HEK293 (cell line): ENCODE results near the gene B3GNT3.
A peak's percentile ranks its signal among the peaks of the same experiment; 100 is the strongest.

Experiments
- BCL11A ChIP-seq: fragments of 450-650 bp; formaldehyde crosslinking; IDR thresholded peaks from 2 replicates; pipeline ENCODE4 v1.5.1; 2016; ENCODE audit warnings: low read depth, missing biosample characterization, missing genetic modification characterization
- BCL11B ChIP-seq: fragments of 450-650 bp; formaldehyde crosslinking; IDR thresholded peaks from 2 replicates; pipeline ENCODE4 v1.5.1; 2016; ENCODE audit warnings: low read depth, missing biosample characterization, missing genetic modification characterization
- HOXC10 ChIP-seq: sonication (generic); formaldehyde crosslinking; IDR thresholded peaks from 2 replicates; pipeline ENCODE4 v1.8.1; 2023; ENCODE audit warnings: mild to moderate bottlenecking, missing genetic modification reagents
- SP7 ChIP-seq: fragments of 450-650 bp; formaldehyde crosslinking; IDR thresholded peaks from 2 replicates; pipeline ENCODE4 v1.5.1; 2016; ENCODE audit warnings: missing biosample characterization, missing genetic modification characterization
- ZBTB17 ChIP-seq: fragments of 450-650 bp; formaldehyde crosslinking; IDR thresholded peaks from 2 replicates; pipeline ENCODE4 v1.5.1; 2016; ENCODE audit warnings: missing biosample characterization, missing genetic modification characterization
- ZBTB48 ChIP-seq: fragments of 450-650 bp; formaldehyde crosslinking; IDR thresholded peaks from 2 replicates; pipeline ENCODE4 v1.5.1; 2016; ENCODE audit warnings: missing biosample characterization, missing genetic modification characterization
- ZNF132 ChIP-seq: fragments of 450-650 bp; formaldehyde crosslinking; IDR thresholded peaks from 2 replicates; pipeline ENCODE4 v1.5.1; 2017; ENCODE audit warnings: missing biosample characterization, missing genetic modification characterization, borderline replicate concordance
- ZNF174 ChIP-seq: fragments of 450-650 bp; formaldehyde crosslinking; IDR thresholded peaks from 2 replicates; pipeline ENCODE4 v1.5.0; 2017; ENCODE audit warnings: missing biosample characterization, mild to moderate bottlenecking, missing genetic modification characterization
- ZNF2 ChIP-seq: fragments of 450-650 bp; formaldehyde crosslinking; IDR thresholded peaks from 2 replicates; pipeline ENCODE4 v1.5.1; 2016; ENCODE audit warnings: missing biosample characterization, missing genetic modification characterization
- ZNF223 ChIP-seq: fragments of 450-650 bp; formaldehyde crosslinking; IDR thresholded peaks from 2 replicates; pipeline ENCODE4 v1.5.1; 2016; ENCODE audit warnings: missing biosample characterization, missing genetic modification characterization
- ZNF248 ChIP-seq: fragments of 450-650 bp; formaldehyde crosslinking; IDR thresholded peaks from 2 replicates; pipeline ENCODE4 v1.5.1; 2017; ENCODE audit warnings: missing biosample characterization, missing genetic modification characterization
- ZNF280C ChIP-seq: fragments of 450-650 bp; formaldehyde crosslinking; IDR thresholded peaks from 2 replicates; pipeline ENCODE4 v1.5.1; 2016; ENCODE audit warnings: missing biosample characterization, missing genetic modification characterization
- ZNF311 ChIP-seq: fragments of 450-650 bp; formaldehyde crosslinking; IDR thresholded peaks from 2 replicates; pipeline ENCODE4 v1.5.1; 2017; ENCODE audit warnings: missing biosample characterization, missing genetic modification characterization, borderline replicate concordance
- ZNF335 ChIP-seq: fragments of 450-650 bp; formaldehyde crosslinking; conservative IDR thresholded peaks from 2 replicates; pipeline ENCODE4 v1.5.1; 2016; ENCODE audit warnings: missing biosample characterization, missing genetic modification characterization
- ZNF341 ChIP-seq: fragments of 450-650 bp; formaldehyde crosslinking; IDR thresholded peaks from 2 replicates; pipeline ENCODE4; 2016; ENCODE audit warnings: low read depth, missing biosample characterization, missing genetic modification characterization
- ZNF529 ChIP-seq: fragments of 450-650 bp; formaldehyde crosslinking; IDR thresholded peaks from 2 replicates; pipeline ENCODE4 v1.5.1; 2017; ENCODE audit warnings: missing genetic modification characterization, missing biosample characterization; ENCODE audit not compliant: insufficient replicate concordance
- ZNF621 ChIP-seq: fragments of 450-650 bp; formaldehyde crosslinking; IDR thresholded peaks from 2 replicates; pipeline ENCODE4 v1.5.1; 2017; ENCODE audit warnings: missing biosample characterization, missing genetic modification characterization
- ZNF623 ChIP-seq: fragments of 450-650 bp; formaldehyde crosslinking; IDR thresholded peaks from 2 replicates; pipeline ENCODE4 v1.5.1; 2016; ENCODE audit warnings: missing biosample characterization, missing genetic modification characterization
- ZNF654 ChIP-seq: fragments of 450-650 bp; formaldehyde crosslinking; IDR thresholded peaks from 2 replicates; pipeline ENCODE4 v1.5.1; 2016; ENCODE audit warnings: low read depth, missing biosample characterization, missing genetic modification characterization
- ZNF701 ChIP-seq: fragments of 450-650 bp; formaldehyde crosslinking; IDR thresholded peaks from 2 replicates; pipeline ENCODE4 v1.5.1; 2016; ENCODE audit warnings: missing biosample characterization, missing genetic modification characterization
- ZSCAN16 ChIP-seq: fragments of 450-650 bp; formaldehyde crosslinking; IDR thresholded peaks from 2 replicates; pipeline ENCODE4 v1.5.1; 2016; ENCODE audit warnings: missing biosample characterization, missing genetic modification characterization
- TF ChIP-seq, protein P1 (sequence below): fragments of 450-650 bp; formaldehyde crosslinking; IDR thresholded peaks from 2 replicates; pipeline ENCODE4 v1.5.1; 2017; ENCODE audit warnings: missing biosample characterization, missing genetic modification characterization
- TF ChIP-seq, protein P2 (sequence below): fragments of 450-650 bp; formaldehyde crosslinking; conservative IDR thresholded peaks from 2 replicates; pipeline ENCODE4 v1.5.1; 2016; ENCODE audit warnings: low read depth, missing biosample characterization, missing genetic modification characterization
- TF ChIP-seq, protein P3 (sequence below): fragments of 450-650 bp; formaldehyde crosslinking; IDR thresholded peaks from 2 replicates; pipeline ENCODE4 v1.5.1; 2016; ENCODE audit warnings: missing biosample characterization, missing genetic modification characterization
- TF ChIP-seq, protein P4 (sequence below): fragments of 450-650 bp; formaldehyde crosslinking; IDR thresholded peaks from 2 replicates; pipeline ENCODE4 v1.5.1; 2017; ENCODE audit warnings: missing biosample characterization, missing genetic modification characterization
- TF ChIP-seq, protein P5 (sequence below): fragments of 450-650 bp; formaldehyde crosslinking; IDR thresholded peaks from 2 replicates; pipeline ENCODE4 v1.5.1; 2016; ENCODE audit warnings: missing biosample characterization, missing genetic modification characterization

Gene B3GNT3

DNA sequence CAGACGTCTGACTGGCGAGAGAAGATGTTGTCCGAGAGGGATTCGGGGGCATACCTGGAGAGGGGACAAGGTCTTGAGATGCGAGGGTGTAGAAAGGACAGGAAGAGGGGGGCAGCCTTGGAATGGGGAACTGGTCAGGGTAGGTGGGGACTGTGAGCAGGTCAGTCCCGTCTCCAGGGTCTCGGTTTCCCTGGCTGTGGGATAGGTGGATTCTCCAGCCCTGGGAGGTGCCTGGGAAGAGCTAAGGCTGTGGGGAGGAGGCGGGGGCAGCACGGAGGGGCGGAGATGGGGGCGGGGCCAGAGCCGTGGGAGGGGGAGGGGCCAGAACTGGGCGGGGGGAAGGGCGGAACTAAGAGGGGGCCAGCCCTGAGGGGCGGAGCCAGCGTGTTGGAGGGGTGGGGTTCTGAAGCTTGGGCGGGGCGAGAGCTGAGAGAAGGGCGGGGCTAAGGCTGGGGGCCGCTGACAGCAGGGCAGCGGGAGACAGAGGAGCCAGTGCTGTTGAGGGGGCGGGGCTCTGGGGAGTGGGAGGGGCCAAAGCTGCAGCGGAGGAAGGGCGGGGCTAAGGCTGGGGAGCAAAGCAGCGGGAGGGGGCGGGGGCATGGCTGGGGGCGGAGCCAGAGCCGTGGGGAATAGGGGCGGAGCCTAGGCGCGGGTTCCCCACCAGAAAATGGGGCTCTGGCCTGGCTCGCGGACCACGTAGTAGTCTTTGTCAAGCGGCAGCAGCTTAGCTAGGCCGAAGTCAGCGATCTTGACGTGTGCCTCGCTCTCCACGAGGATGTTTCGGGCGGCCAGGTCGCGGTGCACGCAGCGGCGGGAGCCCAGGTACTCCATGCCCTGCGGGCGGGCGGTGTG is 35.9 kb downstream of the B3GNT3 start (continued):
- TF ChIP-seq ZNF623 (tag by site-specific recombination) (no peak), ZNF223 (tag by site-specific recombination) (no peak), ZNF621 (no peak), ZNF248 (tag by site-specific recombination) (no peak), HOXC10 (no peak), BCL11A (tag by site-specific recombination) (no peak; the same call in 1 of the 2 replicates), ZNF341 (tag by site-specific recombination) (peak; percentile 97), BCL11B (tag by site-specific recombination) (no peak), ZBTB48 (peak; percentile 73; the same call in 1 of the 2 replicates), ZNF529 (tag by site-specific recombination) (no peak), ZSCAN16 (tag by site-specific recombination) (no peak), ZNF280C (tag by site-specific recombination) (no peak), ZNF335 (tag by site-specific recombination) (peak; percentile 13; the same call in 1 of the 2 replicates), ZNF654 (tag by site-specific recombination) (no peak), ZNF2 (no peak), ZNF132 (tag by site-specific recombination) (no peak), SP7 (tag by site-specific recombination) (no peak), ZNF701 (tag by site-specific recombination) (no peak), ZNF311 (tag by site-specific recombination) (no peak), ZNF174 (tag by site-specific recombination) (no peak), ZBTB17 (tag by site-specific recombination) (peak; percentile 60; the same call in 1 of the 2 replicates)
- TF ChIP-seq, protein P1, sequence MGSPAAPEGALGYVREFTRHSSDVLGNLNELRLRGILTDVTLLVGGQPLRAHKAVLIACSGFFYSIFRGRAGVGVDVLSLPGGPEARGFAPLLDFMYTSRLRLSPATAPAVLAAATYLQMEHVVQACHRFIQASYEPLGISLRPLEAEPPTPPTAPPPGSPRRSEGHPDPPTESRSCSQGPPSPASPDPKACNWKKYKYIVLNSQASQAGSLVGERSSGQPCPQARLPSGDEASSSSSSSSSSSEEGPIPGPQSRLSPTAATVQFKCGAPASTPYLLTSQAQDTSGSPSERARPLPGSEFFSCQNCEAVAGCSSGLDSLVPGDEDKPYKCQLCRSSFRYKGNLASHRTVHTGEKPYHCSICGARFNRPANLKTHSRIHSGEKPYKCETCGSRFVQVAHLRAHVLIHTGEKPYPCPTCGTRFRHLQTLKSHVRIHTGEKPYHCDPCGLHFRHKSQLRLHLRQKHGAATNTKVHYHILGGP = no peak
- TF ChIP-seq, protein P2, sequence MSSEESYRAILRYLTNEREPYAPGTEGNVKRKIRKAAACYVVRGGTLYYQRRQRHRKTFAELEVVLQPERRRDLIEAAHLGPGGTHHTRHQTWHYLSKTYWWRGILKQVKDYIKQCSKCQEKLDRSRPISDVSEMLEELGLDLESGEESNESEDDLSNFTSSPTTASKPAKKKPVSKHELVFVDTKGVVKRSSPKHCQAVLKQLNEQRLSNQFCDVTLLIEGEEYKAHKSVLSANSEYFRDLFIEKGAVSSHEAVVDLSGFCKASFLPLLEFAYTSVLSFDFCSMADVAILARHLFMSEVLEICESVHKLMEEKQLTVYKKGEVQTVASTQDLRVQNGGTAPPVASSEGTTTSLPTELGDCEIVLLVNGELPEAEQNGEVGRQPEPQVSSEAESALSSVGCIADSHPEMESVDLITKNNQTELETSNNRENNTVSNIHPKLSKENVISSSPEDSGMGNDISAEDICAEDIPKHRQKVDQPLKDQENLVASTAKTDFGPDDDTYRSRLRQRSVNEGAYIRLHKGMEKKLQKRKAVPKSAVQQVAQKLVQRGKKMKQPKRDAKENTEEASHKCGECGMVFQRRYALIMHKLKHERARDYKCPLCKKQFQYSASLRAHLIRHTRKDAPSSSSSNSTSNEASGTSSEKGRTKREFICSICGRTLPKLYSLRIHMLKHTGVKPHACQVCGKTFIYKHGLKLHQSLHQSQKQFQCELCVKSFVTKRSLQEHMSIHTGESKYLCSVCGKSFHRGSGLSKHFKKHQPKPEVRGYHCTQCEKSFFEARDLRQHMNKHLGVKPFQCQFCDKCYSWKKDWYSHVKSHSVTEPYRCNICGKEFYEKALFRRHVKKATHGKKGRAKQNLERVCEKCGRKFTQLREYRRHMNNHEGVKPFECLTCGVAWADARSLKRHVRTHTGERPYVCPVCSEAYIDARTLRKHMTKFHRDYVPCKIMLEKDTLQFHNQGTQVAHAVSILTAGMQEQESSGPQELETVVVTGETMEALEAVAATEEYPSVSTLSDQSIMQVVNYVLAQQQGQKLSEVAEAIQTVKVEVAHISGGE (tag by site-specific recombination) = no peak
- TF ChIP-seq, protein P3, sequence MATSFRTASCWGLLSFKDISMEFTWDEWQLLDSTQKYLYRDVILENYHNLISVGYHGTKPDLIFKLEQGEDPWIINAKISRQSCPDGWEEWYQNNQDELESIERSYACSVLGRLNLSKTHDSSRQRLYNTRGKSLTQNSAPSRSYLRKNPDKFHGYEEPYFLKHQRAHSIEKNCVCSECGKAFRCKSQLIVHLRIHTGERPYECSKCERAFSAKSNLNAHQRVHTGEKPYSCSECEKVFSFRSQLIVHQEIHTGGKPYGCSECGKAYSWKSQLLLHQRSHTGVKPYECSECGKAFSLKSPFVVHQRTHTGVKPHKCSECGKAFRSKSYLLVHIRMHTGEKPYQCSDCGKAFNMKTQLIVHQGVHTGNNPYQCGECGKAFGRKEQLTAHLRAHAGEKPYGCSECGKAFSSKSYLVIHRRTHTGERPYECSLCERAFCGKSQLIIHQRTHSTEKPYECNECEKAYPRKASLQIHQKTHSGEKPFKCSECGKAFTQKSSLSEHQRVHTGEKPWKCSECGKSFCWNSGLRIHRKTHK (tag by site-specific recombination) = no peak
- TF ChIP-seq, protein P4, sequence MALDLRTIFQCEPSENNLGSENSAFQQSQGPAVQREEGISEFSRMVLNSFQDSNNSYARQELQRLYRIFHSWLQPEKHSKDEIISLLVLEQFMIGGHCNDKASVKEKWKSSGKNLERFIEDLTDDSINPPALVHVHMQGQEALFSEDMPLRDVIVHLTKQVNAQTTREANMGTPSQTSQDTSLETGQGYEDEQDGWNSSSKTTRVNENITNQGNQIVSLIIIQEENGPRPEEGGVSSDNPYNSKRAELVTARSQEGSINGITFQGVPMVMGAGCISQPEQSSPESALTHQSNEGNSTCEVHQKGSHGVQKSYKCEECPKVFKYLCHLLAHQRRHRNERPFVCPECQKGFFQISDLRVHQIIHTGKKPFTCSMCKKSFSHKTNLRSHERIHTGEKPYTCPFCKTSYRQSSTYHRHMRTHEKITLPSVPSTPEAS (tag by site-specific recombination) = no peak
- TF ChIP-seq, protein P5, sequence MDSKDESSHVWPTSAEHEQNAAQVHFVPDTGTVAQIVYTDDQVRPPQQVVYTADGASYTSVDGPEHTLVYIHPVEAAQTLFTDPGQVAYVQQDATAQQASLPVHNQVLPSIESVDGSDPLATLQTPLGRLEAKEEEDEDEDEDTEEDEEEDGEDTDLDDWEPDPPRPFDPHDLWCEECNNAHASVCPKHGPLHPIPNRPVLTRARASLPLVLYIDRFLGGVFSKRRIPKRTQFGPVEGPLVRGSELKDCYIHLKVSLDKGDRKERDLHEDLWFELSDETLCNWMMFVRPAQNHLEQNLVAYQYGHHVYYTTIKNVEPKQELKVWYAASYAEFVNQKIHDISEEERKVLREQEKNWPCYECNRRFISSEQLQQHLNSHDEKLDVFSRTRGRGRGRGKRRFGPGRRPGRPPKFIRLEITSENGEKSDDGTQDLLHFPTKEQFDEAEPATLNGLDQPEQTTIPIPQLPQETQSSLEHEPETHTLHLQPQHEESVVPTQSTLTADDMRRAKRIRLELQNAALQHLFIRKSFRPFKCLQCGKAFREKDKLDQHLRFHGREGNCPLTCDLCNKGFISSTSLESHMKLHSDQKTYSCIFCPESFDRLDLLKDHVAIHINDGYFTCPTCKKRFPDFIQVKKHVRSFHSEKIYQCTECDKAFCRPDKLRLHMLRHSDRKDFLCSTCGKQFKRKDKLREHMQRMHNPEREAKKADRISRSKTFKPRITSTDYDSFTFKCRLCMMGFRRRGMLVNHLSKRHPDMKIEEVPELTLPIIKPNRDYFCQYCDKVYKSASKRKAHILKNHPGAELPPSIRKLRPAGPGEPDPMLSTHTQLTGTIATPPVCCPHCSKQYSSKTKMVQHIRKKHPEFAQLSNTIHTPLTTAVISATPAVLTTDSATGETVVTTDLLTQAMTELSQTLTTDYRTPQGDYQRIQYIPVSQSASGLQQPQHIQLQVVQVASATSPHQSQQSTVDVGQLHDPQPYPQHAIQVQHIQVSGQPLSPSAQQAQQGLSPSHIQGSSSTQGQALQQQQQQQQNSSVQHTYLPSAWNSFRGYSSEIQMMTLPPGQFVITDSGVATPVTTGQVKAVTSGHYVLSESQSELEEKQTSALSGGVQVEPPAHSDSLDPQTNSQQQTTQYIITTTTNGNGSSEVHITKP (tag by site-specific recombination) = peak; percentile 73
